SK-MEL-5 (cell line): ENCODE data around the gene PRXL2B. TPM values are rescaled to one million over a fixed set of nuclear protein-coding genes. Genes with fewer than 3 reads are reported as not detected.
A peak's percentile ranks its signal among the peaks of the same experiment; 100 is the strongest.
"Not testable (repeated sequence)": the region's sequence is repeated elsewhere in the genome, so short reads cannot be mapped to it uniquely, and the experiment has no call there.

ENCODE experiments used
- DNase-seq: peaks from one replicate; pipeline ENCODE4 v3.0.0-alpha.2; 2016; ENCODE audit warnings: low read depth, low spot score
- in situ Hi-C: cut with HindIII; loops from 2 replicates; pipeline ENCODE4 v1.10.0; 2016; ENCODE audit warnings: low sequenced_read_pairs, high pct_unique_total_duplicates, low pct_unique_long_range_greater_than_20kb
- total RNA-seq: library from RNA; depleted of rRNA; stranded (reverse); fragments of >200 nt; shearing (Covaris generic); gene quantifications from 2 replicates; pipeline ENCODE4 v1.2.3, GENCODE V29; 2014

PRXL2B gene
- total RNA-seq, 1 experiment from 2014 or later = 11.4 TPM

- DNase-seq = no peak
- in situ Hi-C loops = no loop called here
Observed at GRCh38 chr1:2547210-2548067, 39.1 kb upstream of the PRXL2B start.

- in situ Hi-C loops = no loop called here
- peak; percentile 73 for DNase-seq
Observed at GRCh38 chr1:2548068-2548589, 38.4 kb upstream of the PRXL2B start.

GRCh38 chr1:2549367-2550029, 37.1 kb upstream of the PRXL2B start:
- DNase-seq, in situ Hi-C loops: not testable (repeated sequence)

- DNase-seq, in situ Hi-C loops: not testable (repeated sequence)
Observed at GRCh38 chr1:2550309-2550861, 36.2 kb upstream of the PRXL2B start.

- DNase-seq, in situ Hi-C loops: not testable (repeated sequence)
Observed at GRCh38 chr1:2551544-2551943, 35.0 kb upstream of the PRXL2B start.

- DNase-seq = no peak
Observed at GRCh38 chr1:2552189-2552588, 34.4 kb upstream of the PRXL2B start.

GRCh38 chr1:2553076-2553475, 33.5 kb upstream of the PRXL2B start:
- in situ Hi-C loops, DNase-seq: not testable (repeated sequence)

More at GRCh38 chr1:2552189-2552588, 34.4 kb upstream of the PRXL2B start:
- in situ Hi-C loops = no loop called here

- in situ Hi-C loops = no loop called here
- no peak for DNase-seq
Observed at GRCh38 chr1:2553871-2554620, 32.5 kb upstream of the PRXL2B start.

GRCh38 chr1:2554621-2555387, 31.8 kb upstream of the PRXL2B start:
- in situ Hi-C loops = no loop called here
- peak; percentile 63 for DNase-seq

- DNase-seq = peak; percentile 97
- in situ Hi-C loops = no loop called here
Observed at GRCh38 chr1:2555634-2556276, 30.8 kb upstream of the PRXL2B start.

GRCh38 chr1:2556277-2556677, 30.3 kb upstream of the PRXL2B start, which contains the start of gene TNFRSF14:
Gene TNFRSF14 (plus strand): TSS chr1:2556371. CDS start chr1:2556665, 294 bp downstream.
- in situ Hi-C loops = no loop called here
- no peak for DNase-seq

- no peak for DNase-seq
- in situ Hi-C loops = no loop called here
Observed at GRCh38 chr1:2556678-2557481, 29.7 kb upstream of the PRXL2B start.

- in situ Hi-C loops = no loop called here
- DNase-seq = peak; percentile 36
Observed at GRCh38 chr1:2557482-2558400, 28.8 kb upstream of the PRXL2B start.

GRCh38 chr1:2558420-2558819, 28.2 kb upstream of the PRXL2B start:
- DNase-seq = no peak
- in situ Hi-C loops = no loop called here

- in situ Hi-C loops = no loop called here
- DNase-seq = no peak
Observed at GRCh38 chr1:2558861-2559260, 27.7 kb upstream of the PRXL2B start.
